AG08395 (cell line): Measurements from ENCODE around the gene PFDN5.

Experiments used
- DNase-seq: peaks from one replicate; pipeline ENCODE4 v3.0.0; 2012; ENCODE audit warnings: mixed read lengths, low spot score

Gene PFDN5

GRCh38 chr12:53295070-53295890, at the start of gene PFDN5:
Gene PFDN5, plus strand, starts transcription at chr12:53295542. Its CDS starts 26 bp downstream, at chr12:53295568.
- peak; percentile 88 for DNase-seq

- DNase-seq: peak; percentile 93
Observed at GRCh38 chr12:53251477-53252348, 43.6 kb upstream of the PFDN5 start.

- DNase-seq: peak; percentile 35
Observed at GRCh38 chr12:53252349-53252916, 42.9 kb upstream of the PFDN5 start.

- no peak for DNase-seq
Observed at GRCh38 chr12:53253298-53253697, 42.0 kb upstream of the PFDN5 start.

GRCh38 chr12:53254816-53255545, 40.4 kb upstream of the PFDN5 start:
- DNase-seq: no peak

- no peak for DNase-seq
Observed at GRCh38 chr12:53255996-53256395, 39.3 kb upstream of the PFDN5 start.

GRCh38 chr12:53258541-53259539, 36.5 kb upstream of the PFDN5 start:
- no peak for DNase-seq

- DNase-seq: no peak
Observed at GRCh38 chr12:53259891-53260290, 35.5 kb upstream of the PFDN5 start.

- DNase-seq: no peak
Observed at GRCh38 chr12:53265783-53266182, 29.6 kb upstream of the PFDN5 start.

- no peak for DNase-seq
Observed at GRCh38 chr12:53267306-53267998, 27.9 kb upstream of the PFDN5 start.

GRCh38 chr12:53267999-53268629, 27.2 kb upstream of the PFDN5 start, which contains the start of gene ESPL1:
Gene ESPL1, plus strand, starts transcription at chr12:53268299. Its CDS starts 468 bp downstream, at chr12:53268767.
- peak; percentile 81 for DNase-seq

- DNase-seq: peak; percentile 20
Observed at GRCh38 chr12:53268630-53269562, 26.4 kb upstream of the PFDN5 start.

- no peak for DNase-seq
Observed at GRCh38 chr12:53274445-53274844, 20.9 kb upstream of the PFDN5 start.

- no peak for DNase-seq
Observed at GRCh38 chr12:53276511-53276910, 18.8 kb upstream of the PFDN5 start.

- no peak for DNase-seq
Observed at GRCh38 chr12:53277981-53278380, 17.4 kb upstream of the PFDN5 start.

- no peak for DNase-seq
Observed at GRCh38 chr12:53279283-53279869, 16.0 kb upstream of the PFDN5 start.

GRCh38 chr12:53279888-53280498, 15.3 kb upstream of the PFDN5 start:
- DNase-seq: no peak
